ENCODE measurements around the gene MEPCE.

Gene MEPCE

GRCh38 chr7:100456562-100456961 is 26.9 kb downstream of the MEPCE start:
- DNase-seq = no peak

DNA sequence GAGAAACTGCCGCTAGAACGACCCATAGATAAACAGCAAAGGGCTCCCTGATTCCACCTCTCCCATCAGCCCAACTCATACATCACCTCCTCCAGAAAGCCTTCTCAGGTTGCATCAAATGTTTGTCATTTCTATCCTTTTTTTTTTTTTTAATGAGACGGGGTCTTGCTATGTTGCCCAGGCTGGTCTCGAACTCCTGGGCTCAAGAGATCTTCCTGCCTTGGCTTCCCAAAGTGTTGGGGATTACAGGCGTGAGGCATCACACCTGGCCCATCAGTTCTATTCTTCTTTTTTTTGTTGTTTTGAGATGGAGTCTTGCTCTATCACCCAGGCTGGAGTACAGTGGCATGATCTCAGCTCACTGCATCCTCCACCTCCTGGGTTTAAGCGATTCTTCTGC is 27.4 kb downstream of the MEPCE start:
- no peak for DNase-seq

- DNase-seq = no peak
Observed at GRCh38 chr7:100464210-100464660, 34.6 kb downstream of the MEPCE start, which contains the start of gene SPACDR. TSS of gene SPACDR (minus strand) at chr7:100464260. CDS start at chr7:100464025, 235 bp downstream.

DNA sequence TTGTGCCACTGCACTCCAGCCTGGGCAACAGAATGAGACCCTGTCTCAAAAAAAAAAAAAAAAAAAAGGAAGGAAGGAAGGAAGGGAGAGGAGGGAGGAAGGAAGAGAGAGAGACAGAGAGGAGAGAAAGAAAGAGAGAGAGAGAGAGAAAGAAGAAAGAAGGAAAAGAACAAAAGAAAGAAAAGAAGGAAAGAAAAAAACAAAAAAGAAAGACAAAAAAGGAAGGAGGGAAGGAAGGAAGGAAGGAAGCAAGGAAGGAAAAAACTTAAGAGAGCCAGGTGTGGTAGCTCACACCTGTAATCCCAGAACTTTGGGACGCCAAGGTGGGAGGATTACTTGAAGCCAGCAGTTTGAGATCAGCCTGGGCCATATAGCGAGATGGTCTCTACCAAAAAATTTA is 35.2 kb downstream of the MEPCE start:
- no peak for DNase-seq

GRCh38 chr7:100465299-100465698 is 35.7 kb downstream of the MEPCE start:
- no peak for DNase-seq

- peak in 57 of 58 donors; percentile 50 to 98 (median 92) for DNase-seq
Observed at GRCh38 chr7:100465702-100466311, 36.2 kb downstream of the MEPCE start.

- peak in 6 of 58 donors; percentile 12 to 52 (median 36) for DNase-seq
Observed at GRCh38 chr7:100466653-100467605, 37.3 kb downstream of the MEPCE start.

DNA sequence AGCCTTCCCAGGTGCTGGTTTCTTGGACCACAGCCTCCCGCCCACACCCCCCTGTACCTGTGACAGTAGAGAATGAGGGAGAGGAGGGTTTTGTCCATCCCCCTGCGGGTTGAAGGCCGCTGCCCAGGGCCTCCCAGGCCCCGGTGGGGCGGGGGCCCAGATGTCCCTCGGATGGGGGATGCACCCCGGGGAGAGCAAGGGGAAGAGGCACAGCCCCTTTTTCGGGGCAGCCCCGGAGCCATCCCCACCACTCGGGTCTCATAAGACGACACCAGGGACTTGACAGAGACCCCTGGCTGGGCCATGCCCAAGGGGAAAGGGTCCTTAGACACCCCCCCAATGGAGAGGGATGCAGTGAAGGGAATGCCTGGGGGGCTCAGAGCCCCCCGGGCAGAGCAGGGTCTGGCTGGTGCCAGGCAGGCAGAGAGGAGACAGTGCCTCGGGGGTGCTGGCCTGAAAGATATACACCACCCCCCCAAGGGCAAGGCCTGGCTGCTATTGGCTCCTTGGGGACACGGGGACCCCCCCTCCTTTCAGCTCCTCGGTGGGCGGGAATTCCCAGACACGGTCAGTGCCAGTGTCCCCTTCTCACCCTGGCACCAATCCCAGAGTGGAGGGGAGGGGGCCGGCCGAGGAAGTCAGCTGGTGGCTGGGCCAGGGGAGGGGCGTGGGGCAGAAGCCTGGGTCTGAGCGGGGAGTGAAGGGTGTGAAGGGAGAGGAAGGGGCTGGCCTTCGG is 38.2 kb downstream of the MEPCE start:
- peak; percentile 18 to 98 (median 92) for DNase-seq

GRCh38 chr7:100469227-100470044 is 39.8 kb downstream of the MEPCE start:
- DNase-seq = peak in 56 of 58 donors; percentile 23 to 92 (median 77)

- no peak for DNase-seq
Observed at GRCh38 chr7:100471021-100471420, 41.4 kb downstream of the MEPCE start.

GRCh38 chr7:100472121-100472851 is 42.7 kb downstream of the MEPCE start:
- DNase-seq = no peak

DNA sequence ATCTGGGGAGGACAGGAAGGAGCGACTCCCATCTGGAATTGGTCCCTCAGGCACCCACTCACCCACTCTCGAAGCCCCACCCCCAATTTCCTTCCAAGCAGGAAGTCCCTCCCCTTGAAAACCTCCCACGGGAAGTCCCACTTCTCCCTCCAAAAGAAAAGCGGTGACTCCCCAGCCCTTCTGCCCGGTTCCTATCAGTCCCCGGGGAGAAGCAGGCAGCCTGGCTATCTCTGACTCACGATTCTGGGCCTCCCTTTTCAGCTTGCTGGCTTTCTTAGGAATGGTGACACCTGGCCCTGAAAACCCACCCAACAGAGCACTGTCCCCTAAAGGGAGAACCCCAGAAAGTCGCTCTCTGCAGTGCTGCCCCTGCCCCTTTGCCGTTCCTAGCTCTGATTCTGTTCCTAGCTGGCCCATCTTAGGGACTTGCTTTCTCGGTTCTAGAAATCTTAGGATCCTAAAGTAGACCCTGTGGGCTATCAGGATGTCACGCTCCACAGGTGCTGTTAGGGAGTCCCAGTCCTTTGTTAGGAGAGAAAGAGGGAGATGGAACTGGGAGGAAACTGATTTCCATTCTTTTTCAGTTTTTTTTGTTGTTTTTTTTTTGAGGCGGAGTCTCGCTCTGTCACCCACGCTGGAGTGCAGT is 43.3 kb downstream of the MEPCE start:
- DNase-seq = no peak

GRCh38 chr7:100475549-100475948 is 45.9 kb downstream of the MEPCE start:
- peak in 1 of 58 donors; percentile 13 for DNase-seq

- DNase-seq = peak in 1 of 58 donors; percentile 7
Observed at GRCh38 chr7:100476101-100476780, 46.6 kb downstream of the MEPCE start.

DNA sequence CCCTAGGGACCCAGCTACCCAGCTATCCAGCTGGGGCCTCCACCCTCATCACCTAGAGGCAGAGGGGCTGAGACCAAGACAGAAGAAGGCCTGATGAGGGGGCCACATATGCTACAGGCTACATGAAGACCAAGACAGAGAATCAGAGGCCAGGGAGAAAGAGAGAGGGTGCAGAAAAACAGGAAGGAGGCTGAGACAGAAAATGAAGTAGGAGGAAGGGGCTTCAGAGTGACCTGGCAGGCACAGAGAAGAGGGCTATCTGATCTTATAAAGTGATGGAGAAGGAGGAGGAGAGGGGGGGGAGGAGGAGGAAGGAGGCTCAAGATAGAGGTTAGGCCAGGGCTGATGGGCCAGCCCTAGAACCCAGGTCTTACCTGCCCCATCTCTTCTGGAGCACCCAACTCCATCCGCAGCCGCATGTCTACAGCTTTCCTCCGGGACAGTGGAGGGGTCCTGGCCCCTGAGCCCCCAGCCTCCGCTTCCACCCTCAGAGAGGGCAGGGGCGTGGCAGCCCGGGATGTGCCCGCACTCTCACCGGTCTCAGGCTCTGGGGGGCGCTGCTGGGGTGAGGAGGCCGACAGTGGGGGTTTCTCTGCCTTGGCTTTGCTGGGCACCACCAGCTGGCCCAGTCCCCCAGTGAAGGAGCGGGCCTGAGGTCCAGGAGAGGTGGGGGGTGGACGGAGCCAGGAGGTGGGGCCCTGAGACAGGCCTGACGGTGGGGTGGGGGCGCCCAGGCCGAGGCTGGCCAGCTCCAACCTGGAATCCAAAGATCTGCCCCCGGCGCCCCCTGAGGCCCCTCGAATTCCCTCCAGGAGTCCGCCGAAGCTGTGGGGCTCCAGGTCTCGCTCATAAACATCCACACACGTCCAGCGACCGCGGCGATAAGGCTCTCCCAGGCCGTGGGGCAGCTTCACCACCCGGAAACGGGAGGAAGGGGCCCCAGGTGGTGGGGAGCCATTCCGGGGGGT is 47.6 kb downstream of the MEPCE start:
- DNase-seq = no peak

- DNase-seq = no peak
Observed at GRCh38 chr7:100477871-100478267, 48.2 kb downstream of the MEPCE start.

DNA sequence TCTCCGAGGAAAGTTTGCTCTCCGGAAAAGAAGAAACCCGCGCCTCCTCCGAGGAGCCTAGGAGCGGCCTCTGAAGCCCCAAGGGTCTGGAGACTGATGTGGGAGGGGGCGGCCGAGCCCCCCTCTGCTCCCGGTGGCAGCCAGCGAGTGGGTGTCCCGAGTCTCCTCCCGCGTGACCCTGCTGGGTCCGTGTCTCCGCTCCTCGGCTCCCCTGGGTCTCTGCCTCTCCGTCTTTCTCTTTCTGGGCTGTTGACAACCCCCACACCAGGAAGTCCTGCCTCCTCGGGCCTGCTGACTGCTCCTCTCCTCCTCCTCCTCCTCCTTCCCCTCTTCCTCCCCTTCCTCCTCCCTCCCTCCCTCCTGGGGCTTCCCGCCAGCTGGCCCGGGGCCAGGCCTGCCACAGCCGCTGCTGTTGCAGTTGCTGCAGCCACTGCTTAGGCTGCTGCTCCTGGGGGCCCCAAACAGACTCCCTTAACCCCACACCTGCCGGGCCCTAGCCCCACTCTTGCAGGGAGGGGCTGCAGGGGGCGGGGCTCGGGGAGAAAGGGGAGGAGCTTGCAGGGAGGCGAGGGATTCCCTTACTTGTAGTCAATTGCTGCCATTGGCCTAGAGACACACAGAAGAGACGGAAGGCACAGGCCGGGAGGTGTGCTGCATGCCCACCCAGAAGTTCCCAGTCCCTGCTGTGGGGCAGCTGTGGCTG is 49.5 kb downstream of the MEPCE start, which contains the start of gene TSC22D4:
Gene TSC22D4 (minus strand): TSS at position 257 of the 703 bp plus-strand sequence. CDS start 1,176 bp downstream, outside the sequence.
- DNase-seq = peak; percentile 86 to 98 (median 95)

All from anterior cingulate cortex (tissue), 58 donors.